ENCODE measurements around the gene YBEY.
"Not testable (repeated sequence)": the region's sequence is repeated elsewhere in the genome, so short reads cannot be mapped to it uniquely, and the experiment has no call there.

The YBEY gene

DNA sequence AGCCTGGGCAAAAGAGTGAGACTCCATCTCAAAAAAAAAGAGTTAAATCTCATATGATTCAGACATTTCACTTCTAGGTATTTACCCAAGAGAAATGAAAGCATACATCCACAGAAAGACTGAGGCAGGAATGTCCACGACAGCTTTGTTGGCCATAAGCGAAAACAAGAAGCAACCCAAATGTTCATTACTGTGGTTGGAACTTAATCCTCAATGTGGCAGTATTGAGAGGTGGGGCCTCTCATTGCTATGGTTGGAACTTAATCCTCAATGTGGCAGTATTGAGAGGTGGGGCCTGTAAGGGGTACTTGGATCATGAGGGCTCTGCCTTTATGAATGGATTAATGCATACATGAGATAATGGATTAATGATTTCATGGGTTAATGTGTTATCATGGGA, 22.3 kb downstream of the YBEY start:
- H3K9me2 ChIP-seq (replicated peaks; ENCODE audit: insufficient read depth, low read length) = no peaks in the 10 kb centered on the region
- H3K27me3 ChIP-seq (ENCODE audit: low read length) = no peaks in the 10 kb centered on the region
- no peaks in the 10 kb centered on the region for H4K20me1 ChIP-seq (ENCODE audit: low read depth, low read length)
- no peaks in the 10 kb centered on the region for H3F3A ChIP-seq (ENCODE audit: insufficient read depth)
- H3K79me2 ChIP-seq (ENCODE audit: insufficient read depth, low read length) = no peaks in the 10 kb centered on the region
- H3K4me3 ChIP-seq (ENCODE audit: insufficient read depth, low read length, poor library complexity, severe bottlenecking) = no peak overlapping the region
- H3K27ac ChIP-seq (ENCODE audit: low read depth, low read length) = no peak overlapping the region
- H3K4me2 ChIP-seq (ENCODE audit: low read depth, low read length, poor library complexity, severe bottlenecking) = no peak overlapping the region
- no peak for TF ChIP-seq EZH2phosphoT487 (conservative IDR thresholded peaks at IDR 0.05; ENCODE audit: low read length)
- TF ChIP-seq, protein P1, sequence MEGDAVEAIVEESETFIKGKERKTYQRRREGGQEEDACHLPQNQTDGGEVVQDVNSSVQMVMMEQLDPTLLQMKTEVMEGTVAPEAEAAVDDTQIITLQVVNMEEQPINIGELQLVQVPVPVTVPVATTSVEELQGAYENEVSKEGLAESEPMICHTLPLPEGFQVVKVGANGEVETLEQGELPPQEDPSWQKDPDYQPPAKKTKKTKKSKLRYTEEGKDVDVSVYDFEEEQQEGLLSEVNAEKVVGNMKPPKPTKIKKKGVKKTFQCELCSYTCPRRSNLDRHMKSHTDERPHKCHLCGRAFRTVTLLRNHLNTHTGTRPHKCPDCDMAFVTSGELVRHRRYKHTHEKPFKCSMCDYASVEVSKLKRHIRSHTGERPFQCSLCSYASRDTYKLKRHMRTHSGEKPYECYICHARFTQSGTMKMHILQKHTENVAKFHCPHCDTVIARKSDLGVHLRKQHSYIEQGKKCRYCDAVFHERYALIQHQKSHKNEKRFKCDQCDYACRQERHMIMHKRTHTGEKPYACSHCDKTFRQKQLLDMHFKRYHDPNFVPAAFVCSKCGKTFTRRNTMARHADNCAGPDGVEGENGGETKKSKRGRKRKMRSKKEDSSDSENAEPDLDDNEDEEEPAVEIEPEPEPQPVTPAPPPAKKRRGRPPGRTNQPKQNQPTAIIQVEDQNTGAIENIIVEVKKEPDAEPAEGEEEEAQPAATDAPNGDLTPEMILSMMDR (IDR thresholded peaks at IDR 0.05; ENCODE audit: insufficient read depth, low read length, poor library complexity, severe bottlenecking) = no peak
- no peak overlapping the region for H2AFZ ChIP-seq (ENCODE audit: low read depth, low read length, severe bottlenecking)
- H3K9ac ChIP-seq (ENCODE audit: low read length) = no peak overlapping the region
- H3K9me3 ChIP-seq (ENCODE audit: insufficient read depth, low read length) = no peaks in the 10 kb centered on the region
- peaks cover 8% of the 10 kb centered on the region for H3K36me3 ChIP-seq (ENCODE audit: low read length)

DNA sequence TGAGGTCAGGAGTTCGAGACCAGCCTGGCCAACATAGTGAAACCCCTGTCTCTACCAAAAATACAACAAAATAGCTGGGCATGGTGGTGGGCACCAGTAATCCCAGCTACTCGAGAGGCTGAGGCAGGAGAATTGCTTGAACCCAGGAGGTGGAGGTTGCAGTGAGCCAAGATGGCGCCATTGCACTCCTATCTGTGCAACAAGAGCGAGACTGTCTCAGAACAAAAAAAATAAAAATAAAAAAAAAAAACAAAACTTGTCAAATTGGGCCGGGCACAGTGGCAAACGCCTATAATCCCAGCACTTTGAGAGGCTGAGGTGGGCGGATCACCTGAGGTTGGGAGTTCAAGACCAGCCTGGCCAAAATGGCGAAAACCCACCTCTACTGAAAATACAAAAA, 24.1 kb downstream of the YBEY start:
- H3K9me2 ChIP-seq (replicated peaks; ENCODE audit: insufficient read depth, low read length); H3K36me3 ChIP-seq (ENCODE audit: low read length); H3F3A ChIP-seq (ENCODE audit: insufficient read depth); H3K4me3 ChIP-seq (ENCODE audit: insufficient read depth, low read length, poor library complexity, severe bottlenecking); H3K4me2 ChIP-seq (ENCODE audit: low read depth, low read length, poor library complexity, severe bottlenecking); H3K27me3 ChIP-seq (ENCODE audit: low read length); H3K79me2 ChIP-seq (ENCODE audit: insufficient read depth, low read length); H3K27ac ChIP-seq (ENCODE audit: low read depth, low read length); H2AFZ ChIP-seq (ENCODE audit: low read depth, low read length, severe bottlenecking); H4K20me1 ChIP-seq (ENCODE audit: low read depth, low read length); H3K9me3 ChIP-seq (ENCODE audit: insufficient read depth, low read length); H3K9ac ChIP-seq (ENCODE audit: low read length): not testable (repeated sequence)

DNA sequence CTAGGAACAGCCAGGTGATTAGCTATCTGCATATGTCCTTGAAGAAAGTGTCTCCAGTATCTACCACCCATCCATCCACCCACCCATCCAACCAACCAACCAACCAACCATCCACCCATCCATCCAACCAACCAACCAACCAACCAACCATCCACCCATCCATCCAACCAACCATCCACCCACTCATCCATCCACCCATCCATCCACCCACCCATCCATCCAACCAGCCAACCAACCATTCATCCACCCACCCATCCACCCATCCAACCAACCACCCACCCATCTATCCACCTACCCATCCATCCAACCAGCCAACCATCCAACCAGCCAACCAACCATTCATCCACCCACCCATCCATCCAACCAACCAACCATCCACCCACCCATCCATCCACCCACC, 25.4 kb downstream of the YBEY start:
- Histone ChIP-seq H3K36me3 (ENCODE audit: low read length) (no peaks in the 10 kb centered on the region), H3K27ac (ENCODE audit: low read depth, low read length) (no peak overlapping the region), H3K9me2 (replicated peaks; ENCODE audit: insufficient read depth, low read length) (no peaks in the 10 kb centered on the region), H3K4me3 (ENCODE audit: insufficient read depth, low read length, poor library complexity, severe bottlenecking) (no peak overlapping the region), H4K20me1 (ENCODE audit: low read depth, low read length) (no peaks in the 10 kb centered on the region), H3K4me2 (ENCODE audit: low read depth, low read length, poor library complexity, severe bottlenecking) (no peak overlapping the region), H2AFZ (ENCODE audit: low read depth, low read length, severe bottlenecking) (no peak overlapping the region), H3K9ac (ENCODE audit: low read length) (no peak overlapping the region), H3F3A (ENCODE audit: insufficient read depth) (no peaks in the 10 kb centered on the region), H3K27me3 (ENCODE audit: low read length) (no peaks in the 10 kb centered on the region), H3K9me3 (ENCODE audit: insufficient read depth, low read length) (no peaks in the 10 kb centered on the region), H3K79me2 (ENCODE audit: insufficient read depth, low read length) (no peaks in the 10 kb centered on the region)
- TF ChIP-seq, protein P1 (IDR thresholded peaks at IDR 0.05; ENCODE audit: insufficient read depth, low read length, poor library complexity, severe bottlenecking) = no peak
- no peak for TF ChIP-seq EZH2phosphoT487 (conservative IDR thresholded peaks at IDR 0.05; ENCODE audit: low read length)

DNA sequence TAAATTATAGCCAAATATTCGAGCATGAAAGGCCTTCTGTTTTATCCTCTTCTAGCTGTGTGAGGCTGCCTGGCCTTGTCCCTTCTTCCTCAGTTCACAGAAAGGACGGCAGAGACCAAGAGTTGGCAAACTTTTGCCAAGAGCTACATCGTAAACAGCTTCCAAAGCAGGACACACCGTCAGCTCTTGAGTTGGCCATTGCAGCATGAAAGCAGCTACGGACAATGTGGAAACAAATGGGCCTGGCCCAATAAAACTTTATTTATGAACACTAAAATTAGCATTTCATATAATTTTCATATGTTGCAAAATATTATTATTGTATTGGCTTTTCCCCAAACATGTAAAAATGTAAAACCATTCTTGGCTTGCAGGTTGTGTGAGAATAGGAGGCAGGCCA, 26.8 kb downstream of the YBEY start:
- Histone ChIP-seq H3K9me3 (ENCODE audit: insufficient read depth, low read length) (no peaks in the 10 kb centered on the region), H3K27ac (ENCODE audit: low read depth, low read length) (no peak overlapping the region), H3K4me2 (ENCODE audit: low read depth, low read length, poor library complexity, severe bottlenecking) (no peak overlapping the region), H3K4me3 (ENCODE audit: insufficient read depth, low read length, poor library complexity, severe bottlenecking) (no peak overlapping the region), H3K9me2 (replicated peaks; ENCODE audit: insufficient read depth, low read length) (no peaks in the 10 kb centered on the region), H2AFZ (ENCODE audit: low read depth, low read length, severe bottlenecking) (no peak overlapping the region), H3K9ac (ENCODE audit: low read length) (no peak overlapping the region), H3K79me2 (ENCODE audit: insufficient read depth, low read length) (no peaks in the 10 kb centered on the region), H3F3A (ENCODE audit: insufficient read depth) (no peaks in the 10 kb centered on the region), H3K36me3 (ENCODE audit: low read length) (no peaks in the 10 kb centered on the region), H3K27me3 (ENCODE audit: low read length) (no peaks in the 10 kb centered on the region), H4K20me1 (ENCODE audit: low read depth, low read length) (no peaks in the 10 kb centered on the region)
- TF ChIP-seq, protein P1 (IDR thresholded peaks at IDR 0.05; ENCODE audit: insufficient read depth, low read length, poor library complexity, severe bottlenecking) = no peak
- no peak for TF ChIP-seq EZH2phosphoT487 (conservative IDR thresholded peaks at IDR 0.05; ENCODE audit: low read length)
